Omental fat pad (tissue), 4 donors: ENCODE measurements around the gene ATP4A. TPM values are rescaled to one million over a fixed set of nuclear protein-coding genes. Genes with fewer than 3 reads are reported as not detected.

Experiments
- ATAC-seq: fragments of 150-250 bp; one replicate; pipeline ENCODE4 v1.9.1; 2016; ENCODE audit warnings: mild to moderate bottlenecking, moderate library complexity; ENCODE audit not compliant: low FRiP score
- DNase-seq: peaks from one replicate; pipeline ENCODE4 v3.0.0-alpha.2; 2019; ENCODE audit warnings: low spot score
- CTCF ChIP-seq, 3 donors: fragments of 450-650 bp; IDR thresholded peaks; one replicate each; pipeline ENCODE4 v1.5.1; 2016 to 2017; ENCODE audit warnings: antibody characterized with exemption in 3 of 3, mild to moderate bottlenecking in 3 of 3, moderate library complexity in 2 of 3
- total RNA-seq, 4 donors: library from RNA; depleted of rRNA; stranded (reverse); fragments of >200 nt; gene quantifications; one replicate each; pipeline ENCODE4 v1.1.0, GENCODE V29; 2016

Gene ATP4A
- total RNA-seq, 4 donors from 2014 or later: not detected

- no peak for DNase-seq
- TF ChIP-seq CTCF (IDR thresholded peaks at IDR 0.05): no peak
- no peak for ATAC-seq
Observed at GRCh38 chr19:35512831-35513627, 50.4 kb downstream of the ATP4A start.

DNA sequence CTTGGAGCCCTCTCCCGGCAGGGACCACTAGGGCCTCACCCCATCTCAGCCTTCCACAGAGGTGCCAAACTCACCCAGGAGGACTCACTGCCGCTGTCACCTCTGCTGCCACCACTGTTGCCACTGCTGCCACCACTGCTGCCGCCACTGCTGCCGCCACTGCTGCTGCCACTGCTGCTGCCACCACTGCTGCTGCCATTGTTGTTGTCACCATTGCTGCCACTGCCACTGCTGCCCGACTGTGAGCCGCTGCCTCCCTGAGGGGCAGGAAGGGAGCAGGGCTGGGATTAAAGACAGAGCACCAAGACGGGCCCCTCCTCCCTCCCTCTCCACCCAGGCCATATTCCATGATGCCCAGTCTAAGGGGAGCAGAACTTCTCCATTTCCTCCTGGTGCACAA is 52.1 kb downstream of the ATP4A start:
- ATAC-seq (no peak), DNase-seq (no peak)
- no peak for TF ChIP-seq CTCF (IDR thresholded peaks at IDR 0.05)

DNA sequence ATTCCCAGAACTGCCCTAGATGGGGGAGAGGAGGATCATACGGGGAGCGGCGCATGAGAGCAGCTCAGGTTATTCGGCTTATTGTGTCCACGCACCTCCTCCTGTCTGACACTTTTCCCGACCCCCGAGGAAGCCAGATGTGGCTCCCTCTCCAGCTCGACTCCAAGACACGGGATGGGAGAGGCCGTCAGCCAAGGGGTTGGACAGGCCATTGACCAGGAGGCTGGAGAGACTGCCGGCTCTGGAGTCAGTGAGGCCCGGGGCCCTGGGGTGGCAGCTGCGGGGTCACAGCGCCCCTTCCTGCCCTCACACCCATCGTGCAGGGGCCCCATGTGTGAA is 52.9 kb downstream of the ATP4A start:
- ATAC-seq: no peak
- no peak for TF ChIP-seq CTCF (IDR thresholded peaks at IDR 0.05)
- DNase-seq: no peak

DNA sequence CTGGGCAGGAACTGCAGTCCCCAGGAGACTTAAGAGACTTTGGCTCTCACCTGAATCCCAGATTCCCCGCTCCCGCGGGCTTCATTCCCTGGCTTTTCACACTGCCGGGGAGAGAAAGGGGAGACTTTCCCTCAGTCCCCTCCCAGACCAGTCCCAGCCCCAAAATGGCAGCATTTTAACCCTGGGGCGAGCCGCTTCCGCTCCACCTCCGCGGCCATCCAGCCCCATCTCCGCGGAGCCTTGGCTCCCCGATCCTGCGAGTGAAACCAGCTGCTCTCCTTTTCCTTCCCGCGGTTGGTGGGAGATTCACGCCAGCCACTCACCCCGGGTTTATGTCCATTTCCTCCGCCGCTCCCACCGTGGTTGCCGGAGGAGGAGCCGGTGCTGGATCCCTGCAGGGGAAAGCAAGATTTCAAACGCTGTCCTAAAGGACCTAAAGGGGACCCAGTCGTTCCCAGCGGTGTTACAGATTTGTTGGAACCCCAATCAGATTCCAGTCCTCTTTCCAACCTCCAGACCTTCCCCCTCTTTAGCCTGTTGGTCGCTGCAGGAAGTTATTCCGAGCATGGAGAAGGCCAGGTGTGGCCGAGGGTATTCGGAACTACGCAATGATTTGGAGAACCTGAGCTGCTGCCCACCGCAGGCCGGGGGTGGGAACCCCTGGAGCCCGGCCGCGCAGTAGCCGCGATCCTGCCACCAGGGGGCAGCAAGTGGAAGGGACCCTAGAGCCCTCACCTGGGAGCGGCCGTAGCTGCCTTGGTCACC is 53.4 kb downstream of the ATP4A start:
- ATAC-seq: peak; percentile 77
- peak; percentile 75 for DNase-seq

GRCh38 chr19:35509018-35509652 is 54.3 kb downstream of the ATP4A start:
- DNase-seq (peak; percentile 51), ATAC-seq (peak; percentile 72)
- no peak for TF ChIP-seq CTCF (IDR thresholded peaks at IDR 0.05)

More for the DNA sequence above, 53.4 kb downstream of the ATP4A start:
- TF ChIP-seq CTCF (IDR thresholded peaks at IDR 0.05): peak in 2 of 3 donors; percentile 19 to 86

- DNase-seq (no peak), ATAC-seq (no peak)
- no peak for TF ChIP-seq CTCF (IDR thresholded peaks at IDR 0.05)
Observed at GRCh38 chr19:35508129-35508528, 55.3 kb downstream of the ATP4A start.
